ENCODE data around the gene CLCN7. TPM values are rescaled to one million over a fixed set of nuclear protein-coding genes. Genes with fewer than 3 reads are reported as not detected.

The CLCN7 gene
- total RNA-seq, 1 donor from 2014 or later: 76.2 TPM

- DNase-seq (ENCODE audit: low read depth): no peak
- H3K4me3 ChIP-seq (ENCODE audit: low read depth, low read length): no peak overlapping the region
- no peak for TF ChIP-seq CTCF (conservative IDR thresholded peaks at IDR 0.05; ENCODE audit: low read depth, low read length)
Observed at GRCh38 chr16:1450841-1451240, 24.0 kb downstream of the CLCN7 start.

- TF ChIP-seq CTCF (conservative IDR thresholded peaks at IDR 0.05; ENCODE audit: low read depth, low read length): no peak
- DNase-seq (ENCODE audit: low read depth): no peak
- no peak overlapping the region for H3K4me3 ChIP-seq (ENCODE audit: low read depth, low read length)
Observed at GRCh38 chr16:1450218-1450617, 24.6 kb downstream of the CLCN7 start.

- no peak for TF ChIP-seq CTCF (conservative IDR thresholded peaks at IDR 0.05; ENCODE audit: low read depth, low read length)
- no peak overlapping the region for H3K4me3 ChIP-seq (ENCODE audit: low read depth, low read length)
- DNase-seq (ENCODE audit: low read depth): no peak
Observed at GRCh38 chr16:1449201-1449788, 25.5 kb downstream of the CLCN7 start.

GRCh38 chr16:1448536-1449116, 26.2 kb downstream of the CLCN7 start:
- no peak for DNase-seq (ENCODE audit: low read depth)
- no peak for TF ChIP-seq CTCF (conservative IDR thresholded peaks at IDR 0.05; ENCODE audit: low read depth, low read length)
- H3K4me3 ChIP-seq (ENCODE audit: low read depth, low read length): no peak overlapping the region

- no peak for TF ChIP-seq CTCF (conservative IDR thresholded peaks at IDR 0.05; ENCODE audit: low read depth, low read length)
- no peak overlapping the region for H3K4me3 ChIP-seq (ENCODE audit: low read depth, low read length)
- DNase-seq (ENCODE audit: low read depth): no peak
Observed at GRCh38 chr16:1447965-1448364, 26.9 kb downstream of the CLCN7 start.

GRCh38 chr16:1446296-1447080, 28.3 kb downstream of the CLCN7 start:
- H3K4me3 ChIP-seq (ENCODE audit: low read depth, low read length): no peak overlapping the region
- no peak for TF ChIP-seq CTCF (conservative IDR thresholded peaks at IDR 0.05; ENCODE audit: low read depth, low read length)
- no peak for DNase-seq (ENCODE audit: low read depth)

Measured in epithelial cell of proximal tubule (primary cell).